ENCODE data around the gene BAMBI. TPM values are rescaled to one million over a fixed set of nuclear protein-coding genes. Genes with fewer than 3 reads are reported as not detected.

Gene BAMBI
- total and polyA plus RNA-seq, 2 of the 8 experiments (the other 6 are each of a cell fraction or from before 2014, with no cell fraction given): 5.6 to 26.4 TPM

DNA sequence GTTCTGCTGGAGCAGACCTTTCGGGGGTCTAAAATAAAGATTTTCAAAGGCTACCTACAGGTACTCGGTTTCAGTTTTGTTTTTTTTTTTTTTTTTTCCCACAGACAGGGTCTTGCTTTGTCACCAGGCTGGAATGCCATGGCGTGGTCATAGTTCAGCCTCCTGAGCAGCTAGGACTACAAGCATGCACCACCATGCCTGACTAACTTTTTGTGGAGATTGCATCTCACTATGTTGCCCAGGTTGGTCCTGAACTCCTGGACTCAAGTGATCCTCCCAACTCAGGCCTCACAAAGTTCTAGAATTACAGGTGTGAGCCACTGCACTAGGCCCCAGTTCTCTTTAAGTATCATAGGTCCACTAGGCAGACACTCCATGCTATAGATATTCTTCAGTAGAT lies 34.5 kb downstream of the BAMBI start:
- Histone ChIP-seq H3K4me1 (replicated peaks in 1 of 4; ENCODE audit: control insufficient read depth in 3 of 4, insufficient read depth in 4 of 4, low read length in 3 of 4) (no peaks in the 10 kb centered on the region), H2AK5ac (ENCODE audit: low read depth, low read length) (no peak overlapping the region), H3K4ac (replicated peaks; ENCODE audit: insufficient read length, low read depth, low read length) (no peak overlapping the region), H3K23ac (ENCODE audit: insufficient read length) (no peak overlapping the region), H4K5ac (ENCODE audit: insufficient read length, low read depth, low read length) (no peak overlapping the region), H3K14ac (ENCODE audit: insufficient read length) (no peak overlapping the region), H3K56ac (replicated peaks; ENCODE audit: insufficient read length, low read depth, low read length) (no peak overlapping the region), H3K79me2 (ENCODE audit: control insufficient read depth in 1 of 2, insufficient read depth in 2 of 2, low read length in 2 of 2) (no peaks in the 10 kb centered on the region), H4K20me1 (replicated peaks in 1 of 2; ENCODE audit: control insufficient read depth in 1 of 2, insufficient read depth in 2 of 2, low read length in 2 of 2) (no peaks in the 10 kb centered on the region), H2BK20ac (ENCODE audit: low read length) (no peak overlapping the region), H3K9me3 (ENCODE audit: insufficient read depth in 2 of 2, low read depth in 1 of 2, low read length in 1 of 2) (no peaks in the 10 kb centered on the region), H3K27ac (ENCODE audit: low read depth, low read length) (no peak overlapping the region), H3K23me2 (ENCODE audit: low read depth, low read length) (no peaks in the 10 kb centered on the region), H3K4me2 (ENCODE audit: insufficient read depth in 1 of 2, low read depth in 2 of 2, low read length in 2 of 2) (no peak overlapping the region), H2AFZ (ENCODE audit: low read length) (no peak overlapping the region), H2BK5ac (ENCODE audit: low read depth, low read length) (no peak overlapping the region), H3K18ac (ENCODE audit: extremely low read depth, low read length) (no peak overlapping the region), H3K27me3 (replicated peaks in 1 of 4; ENCODE audit: control insufficient read depth in 3 of 4, extremely low read depth in 1 of 4, insufficient read depth in 3 of 4, low read length in 3 of 4) (no peaks in the 10 kb centered on the region), H2BK15ac (ENCODE audit: low read length) (no peak overlapping the region), H2BK12ac (ENCODE audit: low read depth, low read length) (no peak overlapping the region), H3K36me3 (ENCODE audit: control insufficient read depth in 2 of 4, insufficient read depth in 4 of 4, low read length in 3 of 4) (no peaks in the 10 kb centered on the region), H4K8ac (ENCODE audit: extremely low read depth, insufficient read depth, low read length) (no peak overlapping the region), H2BK120ac (replicated peaks; ENCODE audit: low read depth, low read length) (no peak overlapping the region), H3K79me1 (ENCODE audit: low read depth, low read length) (no peaks in the 10 kb centered on the region), H3K9ac (replicated peaks in 1 of 4; ENCODE audit: extremely low read depth in 1 of 4, low read depth in 3 of 4, low read length in 3 of 4) (no peak overlapping the region), H4K91ac (replicated peaks; ENCODE audit: insufficient read length, low read length) (no peak overlapping the region), H3K4me3 (ENCODE audit: extremely low read depth in 1 of 4, insufficient read depth in 2 of 4, low read depth in 3 of 4, low read length in 4 of 4) (no peak overlapping the region)
- TF ChIP-seq NRF1 (IDR thresholded peaks at IDR 0.05; ENCODE audit: low read depth, low read length) (no peak), RXRA (IDR thresholded peaks at IDR 0.05; ENCODE audit: insufficient read depth, low read depth, low read length) (no peak), SP2 (IDR thresholded peaks at IDR 0.05; ENCODE audit: low read length) (no peak), HDAC6 (IDR thresholded peaks at IDR 0.05; ENCODE audit: low read depth, low read length) (no peak), BCL11A (IDR thresholded peaks at IDR 0.05; ENCODE audit: low read depth in 2 of 2, low read length in 2 of 2) (no peak), ASH2L (IDR thresholded peaks at IDR 0.05; ENCODE audit: low read length) (no peak), CHD2 (IDR thresholded peaks at IDR 0.05; ENCODE audit: low read length) (no peak), PHF8 (conservative IDR thresholded peaks at IDR 0.05; ENCODE audit: low read depth, low read length) (no peak), CBX5 (IDR thresholded peaks at IDR 0.05; ENCODE audit: low read depth, low read length) (no peak), RFX5 (IDR thresholded peaks at IDR 0.05; ENCODE audit: borderline replicate concordance, low read depth, low read length) (no peak), TAF7 (optimal IDR thresholded peaks at IDR 0.05; ENCODE audit: borderline replicate concordance, low read depth, low read length) (no peak), SIX5 (IDR thresholded peaks at IDR 0.05; ENCODE audit: low read depth, low read length) (no peak), CTBP2 (IDR thresholded peaks at IDR 0.05; ENCODE audit: borderline replicate concordance, insufficient read depth, insufficient read length, low read length) (no peak), RAD21 (IDR thresholded peaks at IDR 0.05 in 1 of 2, conservative IDR thresholded peaks at IDR 0.05 in 1 of 2; ENCODE audit: low read depth in 2 of 2, low read length in 2 of 2) (no peak), TBP (IDR thresholded peaks at IDR 0.05; ENCODE audit: low read depth, low read length) (no peak)
- ChIA-PET POLR2A (ENCODE audit: partially characterized antibody) (no interaction called here), CTCF (ENCODE audit: partially characterized antibody) (no interaction called here)
- 100% methylated on average over 1 of the region's 3 CpGs; no CpG with 5 or more reads in 1 of the 2 experiments for WGBS, 2 experiments (ENCODE audit: extremely low coverage in 1 of 2, insufficient coverage in 1 of 2, insufficient read length in 1 of 2, insufficient replicate concordance in 2 of 2, low coverage in 1 of 2, low lambda C conversion rate in 2 of 2, missing lambda C conversion rate in 1 of 2)
- DNase-seq (ENCODE audit: low read depth in 1 of 2, low spot score in 2 of 2) (no peak), FAIRE-seq (no peak)

All from H1 (cell line).